ENCODE measurements around the gene RBMY1J.
"Not testable (repeated sequence)": the region's sequence is repeated elsewhere in the genome, so short reads cannot be mapped to it uniquely, and the experiment has no call there.

The RBMY1J gene

GRCh38 chrY:22403110-22403509, at the start of gene RBMY1J:
TSS of gene RBMY1J (plus strand) at chrY:22403410. CDS start at chrY:22405448, 2,038 bp downstream.
- not testable (repeated sequence) for DNase-seq (ENCODE audit: low spot score)

- DNase-seq (ENCODE audit: low spot score) = no peak
These were observed 35.8 kb upstream of the RBMY1J start for GRCh38 chrY:22367416-22367815.

GRCh38 chrY:22370623-22371022, 32.6 kb upstream of the RBMY1J start:
- DNase-seq (ENCODE audit: low spot score) = no peak

GRCh38 chrY:22373494-22373893, 29.7 kb upstream of the RBMY1J start:
- DNase-seq (ENCODE audit: low spot score) = no peak

- DNase-seq (ENCODE audit: low spot score) = not testable (repeated sequence)
These were observed 41.6 kb downstream of the RBMY1J start for GRCh38 chrY:22444718-22445396.

GRCh38 chrY:22455522-22455921, 52.3 kb downstream of the RBMY1J start:
- not testable (repeated sequence) for DNase-seq (ENCODE audit: low spot score)

GRCh38 chrY:22461962-22462361, 58.8 kb downstream of the RBMY1J start:
- not testable (repeated sequence) for DNase-seq (ENCODE audit: low spot score)

All from RKO (cell line).